Stimulated activated naive B cell treated with anti-CD40 and anti-IgM and Interleukin-4, amounts not matched to agents 10 μg/mL and 1 μg/mL and 100 μg/mL, for 72 hours (primary cell): ENCODE data around the gene OTUD5.
"Not testable (repeated sequence)": the region's sequence is repeated elsewhere in the genome, so short reads cannot be mapped to it uniquely, and the experiment has no call there.

ENCODE experiments used
- ATAC-seq, 2 donors: fragments of 150-1000 bp; cut with Tn5 transposase; replicated peaks; 2 replicates each; pipeline ENCODE4 v1.10.0; 2021; ENCODE audit warnings: moderate library complexity in 1 of 2
- DNase-seq: peaks from one replicate; pipeline ENCODE4 v3.0.0; 2021
- H3K27ac Mint-ChIP-seq: one replicate; pipeline ENCODE4 v1.8.0; 2022; ENCODE audit warnings: mild to moderate bottlenecking, mixed read lengths
- H3K27me3 Mint-ChIP-seq, 2 donors: one replicate each; pipeline ENCODE4 v1.8.0; 2022; ENCODE audit warnings: mixed read lengths in 2 of 2
- H3K36me3 Mint-ChIP-seq, 2 donors: one replicate each; pipeline ENCODE4 v1.8.0; 2022; ENCODE audit warnings: mixed read lengths in 2 of 2, mild to moderate bottlenecking in 1 of 2
- H3K4me1 Mint-ChIP-seq, 2 donors: one replicate each; pipeline ENCODE4 v1.8.0; 2022; ENCODE audit warnings: mixed read lengths in 2 of 2, mild to moderate bottlenecking in 1 of 2
- H3K4me3 Mint-ChIP-seq, 2 donors: one replicate each; pipeline ENCODE4 v1.8.0; 2022; ENCODE audit warnings: mild to moderate bottlenecking in 2 of 2, mixed read lengths in 2 of 2, moderate library complexity in 1 of 2
- H3K9me3 Mint-ChIP-seq, 2 donors: one replicate each; pipeline ENCODE4 v1.8.0; 2022; ENCODE audit warnings: mixed read lengths in 2 of 2, mild to moderate bottlenecking in 1 of 2

OTUD5 gene

GRCh38 chrX:48981178-48981577, 23.8 kb upstream of the OTUD5 start:
- no peaks in the 10 kb centered on the region for H3K4me1 Mint-ChIP-seq
- no peaks in the 10 kb centered on the region for H3K9me3 Mint-ChIP-seq
- no peak overlapping the region for H3K27ac Mint-ChIP-seq
- no peaks in the 10 kb centered on the region for H3K27me3 Mint-ChIP-seq
- DNase-seq (no peak), ATAC-seq (no peak)
- H3K4me3 Mint-ChIP-seq, result no peak overlapping the region
- peaks cover 31 to 35% of the 10 kb centered on the region in 2 donors for H3K36me3 Mint-ChIP-seq

DNA sequence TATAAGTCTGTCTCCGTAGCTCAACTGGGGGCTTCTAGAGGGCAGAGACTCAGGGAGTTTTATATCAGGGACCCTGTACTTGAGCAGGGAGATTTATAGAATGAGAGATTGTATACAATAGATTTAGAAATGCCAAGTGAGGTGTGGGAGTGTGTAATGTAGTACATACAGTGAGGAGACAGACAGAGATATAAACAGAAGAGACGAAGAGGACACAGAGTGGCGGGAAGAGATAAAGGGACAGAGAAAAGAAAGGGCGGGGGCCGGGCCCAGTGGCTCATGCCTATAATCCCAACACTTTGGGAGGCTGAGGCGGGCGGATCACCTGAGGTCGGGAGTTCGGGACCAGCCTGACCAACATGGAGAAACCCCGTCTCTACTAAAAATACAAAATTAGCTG, 22.9 kb upstream of the OTUD5 start:
- not testable (repeated sequence) for H3K4me3 Mint-ChIP-seq, H3K27me3 Mint-ChIP-seq, ATAC-seq, H3K27ac Mint-ChIP-seq, H3K9me3 Mint-ChIP-seq, DNase-seq, H3K4me1 Mint-ChIP-seq
- H3K36me3 Mint-ChIP-seq, result peaks cover 31 to 37% of the 10 kb centered on the region in 2 donors

- peaks cover 26 to 31% of the 10 kb centered on the region in 2 donors for H3K36me3 Mint-ChIP-seq
- ATAC-seq (no peak), DNase-seq (no peak)
- no peak overlapping the region for H3K27ac Mint-ChIP-seq
- H3K4me1 Mint-ChIP-seq, result peaks cover under 1 to 2% of the 10 kb centered on the region in 2 donors
- H3K27me3 Mint-ChIP-seq, result peaks cover 0 to 2% of the 10 kb centered on the region in 2 donors
- no peak overlapping the region for H3K4me3 Mint-ChIP-seq
- no peaks in the 10 kb centered on the region for H3K9me3 Mint-ChIP-seq
Observed at GRCh38 chrX:48978226-48978625, 20.8 kb upstream of the OTUD5 start.

DNA sequence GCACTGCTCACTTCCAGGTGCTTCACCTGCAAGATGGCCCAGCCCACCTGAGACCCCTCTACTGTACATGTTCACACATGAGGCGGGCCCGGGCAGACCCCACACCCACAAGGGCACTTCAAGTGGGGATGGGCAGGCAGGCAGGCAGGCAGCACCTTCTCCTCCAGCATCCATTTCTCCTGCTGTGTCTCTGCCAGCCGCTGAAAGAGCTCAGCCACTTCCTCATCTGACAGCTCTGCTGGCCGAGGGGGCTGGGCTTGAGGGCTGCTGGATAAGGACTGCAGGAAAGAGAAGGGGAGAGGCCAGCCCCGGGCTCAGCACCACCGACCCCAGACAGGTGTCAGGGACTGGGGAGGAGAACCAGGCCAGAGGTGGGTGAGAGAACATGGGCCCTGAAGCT, 18.7 kb upstream of the OTUD5 start:
- Mint-ChIP-seq H3K36me3 (peaks cover 28 to 32% of the 10 kb centered on the region in 2 donors), H3K4me1 (peaks cover 6 to 24% of the 10 kb centered on the region in 2 donors), H3K27ac (no peak overlapping the region), H3K9me3 (no peaks in the 10 kb centered on the region), H3K4me3 (no peak overlapping the region), H3K27me3 (peaks cover 0 to 7% of the 10 kb centered on the region in 2 donors)
- DNase-seq (no peak), ATAC-seq (no peak)

DNA sequence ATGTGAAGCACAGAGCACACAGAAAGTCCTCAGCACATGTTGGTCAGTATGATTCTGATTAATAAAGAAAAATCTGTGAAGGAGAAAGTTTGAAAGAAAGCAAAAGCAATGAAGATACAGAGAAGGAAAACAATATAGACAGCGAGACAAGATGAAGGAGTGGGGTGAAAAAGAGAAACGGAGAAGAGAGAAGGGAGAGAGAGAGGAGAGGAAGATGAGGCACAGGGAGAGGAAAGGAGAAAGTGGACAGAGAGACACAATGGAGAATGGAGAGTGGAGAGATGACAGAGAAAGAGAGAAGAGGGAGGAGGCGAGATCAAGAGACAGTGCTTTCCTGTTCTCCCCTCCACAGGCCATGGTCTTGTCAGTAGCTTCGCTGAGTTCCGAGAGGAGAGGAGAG, 18.1 kb upstream of the OTUD5 start:
- H3K27ac Mint-ChIP-seq, result no peak overlapping the region
- ATAC-seq (no peak), DNase-seq (no peak)
- H3K4me1 Mint-ChIP-seq, result peaks cover 6 to 29% of the 10 kb centered on the region in 2 donors
- H3K4me3 Mint-ChIP-seq, result no peak overlapping the region
- H3K36me3 Mint-ChIP-seq, result peaks cover 28 to 32% of the 10 kb centered on the region in 2 donors
- H3K9me3 Mint-ChIP-seq, result no peaks in the 10 kb centered on the region
- peaks cover 0 to 7% of the 10 kb centered on the region in 2 donors for H3K27me3 Mint-ChIP-seq

DNA sequence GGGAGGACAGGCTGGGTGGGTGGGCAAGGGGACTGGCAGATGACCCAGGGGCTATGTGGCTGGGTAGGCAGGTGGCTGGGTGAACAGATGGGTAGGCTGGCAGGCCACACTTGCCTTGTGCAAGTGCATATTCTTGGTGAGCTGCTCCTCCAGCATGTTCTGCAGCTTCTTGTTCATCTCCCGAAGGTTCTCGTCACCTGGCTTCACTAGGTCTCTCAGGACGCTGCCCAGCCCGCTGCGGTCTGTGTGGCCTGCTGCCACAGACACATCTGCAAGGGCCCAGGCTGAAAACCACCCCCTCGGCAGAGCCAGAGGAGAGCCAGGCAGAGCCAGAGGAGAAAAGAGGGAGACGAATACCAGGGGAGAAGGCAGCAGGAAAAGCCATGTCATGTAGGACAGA, 17.6 kb upstream of the OTUD5 start:
- peaks cover 6 to 30% of the 10 kb centered on the region in 2 donors for H3K4me1 Mint-ChIP-seq
- DNase-seq (no peak), ATAC-seq (no peak)
- peaks cover 25 to 30% of the 10 kb centered on the region in 2 donors for H3K36me3 Mint-ChIP-seq
- no peak overlapping the region for H3K27ac Mint-ChIP-seq
- H3K27me3 Mint-ChIP-seq, result peaks cover 0 to 7% of the 10 kb centered on the region in 2 donors
- no peak overlapping the region for H3K4me3 Mint-ChIP-seq
- H3K9me3 Mint-ChIP-seq, result no peaks in the 10 kb centered on the region

DNA sequence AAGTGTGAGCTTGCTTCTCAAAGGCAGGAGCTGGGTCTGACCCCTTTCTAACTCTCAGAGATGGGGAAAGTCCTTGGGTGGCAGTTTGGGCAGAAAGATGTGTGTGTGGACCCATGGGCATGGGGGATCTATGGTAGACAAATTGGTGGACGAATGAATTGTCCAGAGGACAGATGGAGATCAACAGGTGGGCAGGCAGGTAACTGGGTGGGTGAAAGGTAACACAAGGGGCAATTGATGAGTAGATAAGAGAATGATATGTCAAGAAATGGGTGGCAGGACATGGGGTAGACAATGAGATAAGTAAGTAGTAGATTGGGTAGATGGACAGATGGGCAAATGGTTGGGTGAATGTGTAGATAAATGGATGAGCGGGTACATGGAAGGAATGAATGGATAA, 17.2 kb upstream of the OTUD5 start:
- Mint-ChIP-seq H3K27ac (no peak overlapping the region), H3K36me3 (peaks cover 25 to 30% of the 10 kb centered on the region in 2 donors), H3K4me1 (peaks cover 6 to 30% of the 10 kb centered on the region in 2 donors), H3K27me3 (peaks cover 0 to 7% of the 10 kb centered on the region in 2 donors), H3K9me3 (no peaks in the 10 kb centered on the region), H3K4me3 (no peak overlapping the region)
- DNase-seq (no peak), ATAC-seq (no peak)

DNA sequence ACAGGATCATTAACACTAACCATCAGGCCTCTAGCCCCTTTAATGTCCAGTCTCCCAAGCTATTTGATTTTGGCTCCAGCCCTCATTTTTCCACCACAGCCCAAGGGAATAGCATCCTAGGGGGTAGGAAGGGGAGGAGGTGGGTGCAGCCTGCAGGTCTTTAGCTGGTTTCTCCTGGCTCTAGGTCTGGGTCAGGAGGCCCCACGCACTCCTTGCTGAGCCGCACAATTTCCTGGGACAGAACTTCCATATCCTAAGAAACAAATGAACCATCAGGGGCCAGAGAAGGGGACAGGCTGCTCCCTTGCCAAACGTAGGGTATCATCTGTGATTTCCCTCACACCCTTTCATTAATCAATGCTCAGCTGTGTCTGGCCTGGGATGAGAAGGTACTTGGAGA, 16.6 kb upstream of the OTUD5 start:
- H3K9me3 Mint-ChIP-seq, result no peaks in the 10 kb centered on the region
- peaks cover 6 to 30% of the 10 kb centered on the region in 2 donors for H3K4me1 Mint-ChIP-seq
- no peak for ATAC-seq
- peaks cover 0 to 7% of the 10 kb centered on the region in 2 donors for H3K27me3 Mint-ChIP-seq
- H3K36me3 Mint-ChIP-seq, result peaks cover 25 to 30% of the 10 kb centered on the region in 2 donors
- DNase-seq, result no peak
- no peak overlapping the region for H3K27ac Mint-ChIP-seq
- no peak overlapping the region for H3K4me3 Mint-ChIP-seq

- H3K27me3 Mint-ChIP-seq, result peaks cover 0 to 7% of the 10 kb centered on the region in 2 donors
- DNase-seq (no peak), ATAC-seq (peak; percentile 54 to 60)
- H3K36me3 Mint-ChIP-seq, result peaks cover 17 to 21% of the 10 kb centered on the region in 2 donors
- H3K27ac Mint-ChIP-seq, result no peak overlapping the region
- no peaks in the 10 kb centered on the region for H3K9me3 Mint-ChIP-seq
- H3K4me1 Mint-ChIP-seq, result peaks cover 6 to 30% of the 10 kb centered on the region in 2 donors
- H3K4me3 Mint-ChIP-seq, result peak overlapping the region; percentile 13 to 61
Observed at GRCh38 chrX:48972220-48973164, 15.1 kb upstream of the OTUD5 start.

DNA sequence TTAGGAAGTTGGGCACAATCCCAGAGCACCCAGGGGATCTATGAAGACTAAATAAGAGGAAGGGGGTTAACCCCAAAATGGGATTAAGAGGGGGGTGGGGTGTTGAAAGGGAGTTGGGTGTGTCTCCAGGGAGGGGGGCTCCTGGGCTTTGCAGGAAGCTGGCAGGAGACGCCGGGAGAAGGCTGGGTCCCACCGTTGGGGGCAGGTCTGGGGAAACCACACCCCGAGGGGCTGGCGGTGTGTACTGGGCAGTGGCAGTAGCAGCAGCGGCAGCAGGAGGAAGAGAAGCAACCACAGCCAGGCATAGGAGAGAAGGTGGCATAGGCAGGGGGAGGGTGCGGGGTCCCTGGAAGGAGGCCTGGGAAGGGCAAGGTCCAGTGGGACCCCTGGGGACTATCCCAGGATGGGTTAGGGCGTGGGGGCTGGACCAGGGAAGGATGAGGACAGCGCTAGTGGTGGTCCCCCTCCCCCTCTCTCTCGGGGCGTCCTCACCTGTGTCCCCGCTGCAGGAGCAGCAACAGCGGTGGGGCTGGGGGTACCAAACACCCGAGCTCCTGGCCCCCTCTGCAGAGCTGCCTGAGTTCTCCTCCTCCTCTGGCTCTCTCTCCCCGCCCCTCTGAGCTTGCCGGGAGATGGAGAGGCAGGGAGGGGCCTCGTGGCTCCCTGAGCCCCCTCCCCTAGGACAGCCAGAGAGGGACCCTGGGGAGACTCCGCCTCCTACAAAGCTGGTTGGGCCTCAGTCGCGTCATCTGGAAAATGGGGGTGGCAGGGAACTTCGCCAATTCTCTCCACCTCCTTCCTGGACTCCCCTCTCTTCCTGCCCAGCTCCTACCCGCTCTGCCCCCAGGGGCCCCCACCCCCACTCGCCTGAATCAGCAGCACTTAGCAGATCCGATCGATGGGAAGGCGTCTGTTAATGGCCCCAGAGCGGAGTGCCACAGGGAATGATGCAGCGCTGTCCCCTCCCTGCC, 14.1 kb upstream of the OTUD5 start, which contains the start of gene KCND1:
Gene KCND1 (minus strand): TSS at position 596 of the 971 bp plus-strand sequence. CDS start 1,573 bp downstream, outside the sequence.
- peaks cover 17 to 21% of the 10 kb centered on the region in 2 donors for H3K36me3 Mint-ChIP-seq
- peak within 1 kb of the TSS; percentile 13 to 61 for H3K4me3 Mint-ChIP-seq
- DNase-seq, result no peak
- ATAC-seq, result peak; percentile 28 to 33
- peaks cover 0 to 7% of the 10 kb centered on the region in 2 donors for H3K27me3 Mint-ChIP-seq
- peak within 1 kb of the TSS; percentile 10 for H3K27ac Mint-ChIP-seq
- peaks cover 6 to 30% of the 10 kb centered on the region in 2 donors for H3K4me1 Mint-ChIP-seq
- H3K9me3 Mint-ChIP-seq, result no peaks in the 10 kb centered on the region

DNA sequence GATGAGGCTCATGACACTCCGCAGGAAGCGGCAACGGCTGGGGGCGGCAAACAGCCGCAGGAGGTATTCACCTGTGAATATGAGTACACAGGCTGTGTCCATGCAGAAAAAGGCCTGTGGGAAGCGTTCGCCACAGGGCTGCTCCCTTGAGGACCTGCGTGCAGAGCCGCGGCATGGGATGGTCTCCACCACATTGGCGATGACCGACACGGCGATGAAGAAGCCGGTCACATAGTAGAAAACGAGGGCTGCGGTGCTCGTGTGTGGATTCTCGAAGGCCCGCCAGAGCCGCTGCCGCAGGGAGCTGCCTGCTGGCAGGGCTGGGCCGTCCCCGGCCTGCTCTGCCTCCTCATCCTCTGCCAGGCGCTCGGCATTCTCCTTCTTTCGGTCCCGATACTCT, 12.1 kb upstream of the OTUD5 start:
- Mint-ChIP-seq H3K36me3 (peaks cover 8 to 10% of the 10 kb centered on the region in 2 donors), H3K27ac (no peak overlapping the region), H3K4me1 (peaks cover 6 to 30% of the 10 kb centered on the region in 2 donors), H3K9me3 (no peaks in the 10 kb centered on the region), H3K4me3 (no peak overlapping the region), H3K27me3 (peaks cover 0 to 7% of the 10 kb centered on the region in 2 donors)
- no peak for ATAC-seq
- DNase-seq, result no peak

DNA sequence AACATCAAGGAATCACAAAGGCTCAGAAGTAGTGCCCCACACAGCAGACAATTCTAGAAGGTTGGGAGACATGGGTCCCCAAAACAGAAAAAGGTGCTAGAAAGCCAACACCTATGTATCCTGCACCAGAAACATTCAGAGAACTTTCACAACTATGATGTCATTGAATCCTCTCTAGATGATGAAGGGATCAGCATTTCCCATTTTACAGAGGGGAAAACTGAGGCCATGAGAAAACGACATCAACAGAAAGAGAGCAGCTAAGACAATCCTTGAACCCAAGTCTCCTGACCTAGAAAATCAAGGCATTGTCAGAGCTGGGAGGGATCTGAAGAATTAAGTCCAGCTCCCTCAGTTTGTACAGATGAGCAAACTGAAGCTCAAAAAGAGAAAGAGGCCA, 11.0 kb upstream of the OTUD5 start:
- Mint-ChIP-seq H3K4me1 (peaks cover 8 to 29% of the 10 kb centered on the region in 2 donors), H3K36me3 (peaks cover 6 to 9% of the 10 kb centered on the region in 2 donors), H3K9me3 (no peaks in the 10 kb centered on the region), H3K4me3 (no peak overlapping the region), H3K27ac (no peak overlapping the region), H3K27me3 (peaks cover 0 to 6% of the 10 kb centered on the region in 2 donors)
- DNase-seq (no peak), ATAC-seq (no peak)

- Mint-ChIP-seq H3K27ac (no peak overlapping the region), H3K4me3 (no peak overlapping the region), H3K4me1 (peaks cover 2 to 15% of the 10 kb centered on the region in 2 donors), H3K36me3 (peaks cover 0 to 5% of the 10 kb centered on the region in 2 donors), H3K27me3 (no peaks in the 10 kb centered on the region), H3K9me3 (no peaks in the 10 kb centered on the region)
- DNase-seq (no peak), ATAC-seq (no peak)
Observed at GRCh38 chrX:48966796-48967579, 9.6 kb upstream of the OTUD5 start.
